ENCODE data around the gene ISOC2. TPM values are rescaled to one million over a fixed set of nuclear protein-coding genes. Genes with fewer than 3 reads are reported as not detected.
A peak's percentile ranks its signal among the peaks of the same experiment; 100 is the strongest.

The ISOC2 gene
- total RNA-seq, 1 donor = 41.3 TPM

- TF ChIP-seq CTCF (IDR thresholded peaks at IDR 0.05; ENCODE audit: insufficient read depth, low read length) = no peak
- peak within 1 kb of the TSS; percentile 72 for H3K4me3 ChIP-seq (ENCODE audit: low read depth, low read length)
These were observed 14.8 kb upstream of the ISOC2 start, which contains the start of gene ZNF628 for GRCh38 chr19:55476100-55476775. Gene ZNF628, plus strand, starts transcription at chr19:55476617. Its CDS starts 3,294 bp downstream, at chr19:55479911.

GRCh38 chr19:55474269-55475265, 13.1 kb upstream of the ISOC2 start:
- no peak for DNase-seq (ENCODE audit: low read depth)
- H3K4me3 ChIP-seq (ENCODE audit: low read depth, low read length) = no peak overlapping the region
- TF ChIP-seq CTCF (IDR thresholded peaks at IDR 0.05; ENCODE audit: insufficient read depth, low read length) = no peak

More at GRCh38 chr19:55476100-55476775, 14.8 kb upstream of the ISOC2 start, which contains the start of gene ZNF628:
- DNase-seq (ENCODE audit: low read depth) = peak; percentile 97

GRCh38 chr19:55473225-55474012, 12.0 kb upstream of the ISOC2 start:
- TF ChIP-seq CTCF (IDR thresholded peaks at IDR 0.05; ENCODE audit: insufficient read depth, low read length) = no peak
- no peak overlapping the region for H3K4me3 ChIP-seq (ENCODE audit: low read depth, low read length)
- no peak for DNase-seq (ENCODE audit: low read depth)

- H3K4me3 ChIP-seq (ENCODE audit: low read depth, low read length) = no peak overlapping the region
- TF ChIP-seq CTCF (IDR thresholded peaks at IDR 0.05; ENCODE audit: insufficient read depth, low read length) = no peak
- DNase-seq (ENCODE audit: low read depth) = peak; percentile 60
These were observed 11.0 kb upstream of the ISOC2 start for GRCh38 chr19:55472463-55472862.

GRCh38 chr19:55471266-55471665, 9.8 kb upstream of the ISOC2 start:
- H3K4me3 ChIP-seq (ENCODE audit: low read depth, low read length) = no peak overlapping the region
- no peak for DNase-seq (ENCODE audit: low read depth)
- no peak for TF ChIP-seq CTCF (IDR thresholded peaks at IDR 0.05; ENCODE audit: insufficient read depth, low read length)

GRCh38 chr19:55468054-55468393, 6.6 kb upstream of the ISOC2 start:
- no peak for DNase-seq (ENCODE audit: low read depth)
- TF ChIP-seq CTCF (IDR thresholded peaks at IDR 0.05; ENCODE audit: insufficient read depth, low read length) = no peak
- H3K4me3 ChIP-seq (ENCODE audit: low read depth, low read length) = no peak overlapping the region
